H1 (cell line): ENCODE results near the gene RNASE13. TPM values are rescaled to one million over a fixed set of nuclear protein-coding genes. Genes with fewer than 3 reads are reported as not detected.

Experiments used
- CTCF ChIA-PET: fragments of 300-600 bp; sonication (Branson Sonifier 250); formaldehyde crosslinking; loops from one replicate; lab custom pipeline; 2021; ENCODE audit not compliant: partially characterized antibody; lab: Charles Lee
- POLR2A ChIA-PET: fragments of 300-600 bp; sonication (Branson Sonifier 250); formaldehyde crosslinking; loops from one replicate; lab custom pipeline; 2021; ENCODE audit warnings: inconsistent platforms; ENCODE audit not compliant: partially characterized antibody; lab: Charles Lee
- DNase-seq, 2 experiments: peaks; one replicate each; pipeline versions ENCODE4 v3.0.0 to v3.0.0-alpha.2; 2010 to 2022; ENCODE audit warnings: low spot score in 2 of 2, low read depth in 1 of 2, mixed read lengths in 1 of 2
- FAIRE-seq: peaks from 2 replicates; lab custom pipeline; 2011; peaks lifted over from hg19 to GRCh38; lab: Jason Lieb, UNC
- H2AFZ ChIP-seq: 2 replicates; pipeline ENCODE4 v1.8.1; 2012; ENCODE audit warnings: low read length, inconsistent platforms
- H2AK5ac ChIP-seq: 2 replicates; pipeline ENCODE4 v1.6.1; 2013; ENCODE audit warnings: low read depth, low read length
- H2BK120ac ChIP-seq: replicated peaks from 2 replicates; pipeline ENCODE3; 2013; ENCODE audit warnings: low read depth, low read length, inconsistent platforms
- H2BK12ac ChIP-seq: 2 replicates; pipeline ENCODE4 v1.6.1; 2013; ENCODE audit warnings: low read depth, low read length
- H2BK15ac ChIP-seq: 2 replicates; pipeline ENCODE4 v1.6.1; 2013; ENCODE audit warnings: low read length
- H2BK20ac ChIP-seq: 2 replicates; pipeline ENCODE4 v1.6.1; 2013; ENCODE audit warnings: low read length
- H2BK5ac ChIP-seq: 2 replicates; pipeline ENCODE4 v1.6.1; 2013; ENCODE audit warnings: low read depth, low read length
- H3K14ac ChIP-seq: 2 replicates; pipeline ENCODE4 v1.6.1; 2013; ENCODE audit warnings: inconsistent platforms; ENCODE audit not compliant: insufficient read length
- H3K18ac ChIP-seq: 2 replicates; pipeline ENCODE4 v1.6.1; 2013; ENCODE audit warnings: low read length; ENCODE audit errors: extremely low read depth
- H3K23ac ChIP-seq: 2 replicates; pipeline ENCODE4 v1.6.1; 2013; ENCODE audit warnings: inconsistent platforms; ENCODE audit not compliant: insufficient read length
- H3K23me2 ChIP-seq: 2 replicates; pipeline ENCODE4 v1.6.1; 2013; ENCODE audit warnings: low read depth, low read length
- H3K27ac ChIP-seq: 2 replicates; pipeline ENCODE4 v1.6.1; 2011; ENCODE audit warnings: low read depth, low read length, inconsistent platforms
- H3K27me3 ChIP-seq, 4 experiments: replicated peaks in 1 of 4; 1 replicate in 1 of 4; 2 replicates in 3 of 4; pipeline versions ENCODE4 v1.6.1 to v1.8.1; 2011 to 2013; ENCODE audit warnings: low read length in 3 of 4, mild to moderate bottlenecking in 3 of 4, inconsistent platforms in 2 of 4, mixed read lengths in 2 of 4, moderate library complexity in 1 of 4; ENCODE audit not compliant: control insufficient read depth in 3 of 4, insufficient read depth in 3 of 4; ENCODE audit errors: extremely low read depth in 1 of 4
- H3K36me3 ChIP-seq, 4 experiments: 2 replicates each; pipeline versions ENCODE4 v1.6.1 to v1.8.1; 2011 to 2013; ENCODE audit warnings: mild to moderate bottlenecking in 4 of 4, low read length in 3 of 4, moderate library complexity in 2 of 4, control low read depth in 1 of 4, inconsistent platforms in 1 of 4; ENCODE audit not compliant: insufficient read depth in 4 of 4, control insufficient read depth in 2 of 4
- H3K4ac ChIP-seq: replicated peaks from 2 replicates; pipeline ENCODE3; 2013; ENCODE audit warnings: low read length, low read depth, mixed read lengths, inconsistent platforms; ENCODE audit not compliant: insufficient read length
- H3K4me1 ChIP-seq, 4 experiments: replicated peaks in 1 of 4; 1 replicate in 1 of 4; 2 replicates in 3 of 4; pipeline versions ENCODE4 v1.6.1 to v1.8.1; 2011 to 2013; ENCODE audit warnings: low read length in 3 of 4, inconsistent platforms in 2 of 4, mixed read lengths in 1 of 4; ENCODE audit not compliant: insufficient read depth in 4 of 4, control insufficient read depth in 3 of 4
- H3K4me2 ChIP-seq, 2 experiments: 2 replicates each; pipeline versions ENCODE4 v1.6.1 to v1.8.1; 2011 to 2013; ENCODE audit warnings: low read depth in 2 of 2, low read length in 2 of 2, control low read depth in 1 of 2, inconsistent platforms in 1 of 2, mild to moderate bottlenecking in 1 of 2; ENCODE audit not compliant: insufficient read depth in 1 of 2
- H3K4me3 ChIP-seq, 4 experiments: fragments of 200-600, 300-600 bp in 1 of 4; sonication (generic), shearing (Covaris generic), sonication (Bioruptor Twin) in 1 of 4; 2 replicates each; pipeline versions ENCODE4 v1.5.1 to v1.8.1; 2011 to 2016; ENCODE audit warnings: low read length in 4 of 4, low read depth in 3 of 4, control low read depth in 2 of 4, inconsistent platforms in 2 of 4, mild to moderate bottlenecking in 2 of 4, mixed read lengths in 1 of 4, moderate library complexity in 1 of 4; ENCODE audit not compliant: insufficient read depth in 2 of 4; ENCODE audit errors: extremely low read depth in 1 of 4
- H3K56ac ChIP-seq: replicated peaks from 2 replicates; pipeline ENCODE3; 2013; ENCODE audit warnings: low read depth, mild to moderate bottlenecking, mixed read lengths, low read length, inconsistent platforms; ENCODE audit not compliant: insufficient read length
- H3K79me1 ChIP-seq: 2 replicates; pipeline ENCODE4 v1.6.1; 2013; ENCODE audit warnings: low read depth, low read length, control low read depth
- H3K79me2 ChIP-seq, 2 experiments: 2 replicates each; pipeline versions ENCODE4 v1.6.1 to v1.8.1; 2012 to 2013; ENCODE audit warnings: low read length in 2 of 2, mild to moderate bottlenecking in 2 of 2, inconsistent platforms in 1 of 2; ENCODE audit not compliant: insufficient read depth in 2 of 2, control insufficient read depth in 1 of 2
- H3K9ac ChIP-seq, 4 experiments: replicated peaks in 1 of 4; 1 replicate in 1 of 4; 2 replicates in 3 of 4; pipeline versions ENCODE4 v1.6.1 to v1.8.1; 2011 to 2013; ENCODE audit warnings: low read depth in 3 of 4, low read length in 3 of 4, control low read depth in 2 of 4, mild to moderate bottlenecking in 2 of 4, moderate library complexity in 2 of 4, inconsistent platforms in 1 of 4; ENCODE audit errors: extremely low read depth in 1 of 4
- H3K9me3 ChIP-seq, 2 experiments: 2 replicates each; pipeline versions ENCODE4 v1.6.1 to v1.8.1; 2012 to 2013; ENCODE audit warnings: mild to moderate bottlenecking in 2 of 2, moderate library complexity in 2 of 2, control low read depth in 1 of 2, inconsistent platforms in 1 of 2, low read depth in 1 of 2, low read length in 1 of 2, mixed read lengths in 1 of 2; ENCODE audit not compliant: insufficient read depth in 2 of 2
- H4K20me1 ChIP-seq, 2 experiments: replicated peaks in 1 of 2; 2 replicates each; pipeline versions ENCODE3 to v1.8.1; 2011 to 2013; ENCODE audit warnings: inconsistent platforms in 2 of 2, low read length in 2 of 2, mild to moderate bottlenecking in 1 of 2; ENCODE audit not compliant: insufficient read depth in 2 of 2, control insufficient read depth in 1 of 2
- H4K5ac ChIP-seq: 2 replicates; pipeline ENCODE4 v1.6.1; 2013; ENCODE audit warnings: low read length, low read depth, mixed read lengths, inconsistent platforms; ENCODE audit not compliant: insufficient read length
- H4K8ac ChIP-seq: 2 replicates; pipeline ENCODE4 v1.8.0; 2013; ENCODE audit warnings: mild to moderate bottlenecking, moderate library complexity, low read length, inconsistent platforms; ENCODE audit not compliant: insufficient read depth; ENCODE audit errors: extremely low read depth
- H4K91ac ChIP-seq: replicated peaks from 2 replicates; pipeline ENCODE3; 2013; ENCODE audit warnings: low read length, mixed read lengths, inconsistent platforms; ENCODE audit not compliant: insufficient read length
- CBX8 ChIP-seq: fragments of 300-800, 300-1000 bp; sonication (generic); IDR thresholded peaks from 2 replicates; pipeline ENCODE4 v1.7.1; 2016; ENCODE audit warnings: low read depth, low read length, borderline replicate concordance
- HDAC6 ChIP-seq: IDR thresholded peaks from one replicate; pipeline ENCODE4 v1.7.1; 2012; ENCODE audit warnings: low read depth, mild to moderate bottlenecking, inconsistent platforms, low read length, moderate library complexity
- KDM1A ChIP-seq: fragments of 200-600, 300-600 bp; sonication (generic); IDR thresholded peaks from 2 replicates; pipeline ENCODE4 v1.7.1; 2016; ENCODE audit warnings: mild to moderate bottlenecking, low read length, borderline replicate concordance
- RAD21 ChIP-seq, 2 experiments: IDR thresholded peaks in 1 of 2; conservative IDR thresholded peaks in 1 of 2; 2 replicates each; pipeline ENCODE4 v1.6.1; 2011; ENCODE audit warnings: low read depth in 2 of 2, low read length in 2 of 2, improper control_type of control experiment in 1 of 2, inconsistent platforms in 1 of 2, mild to moderate bottlenecking in 1 of 2, moderate library complexity in 1 of 2
- SP2 ChIP-seq: IDR thresholded peaks from 2 replicates; pipeline ENCODE4 v1.6.1; 2012; ENCODE audit warnings: mild to moderate bottlenecking, low read length, inconsistent platforms
- TAF7 ChIP-seq: optimal IDR thresholded peaks from 2 replicates; pipeline ENCODE3; 2011; ENCODE audit warnings: low read depth, mild to moderate bottlenecking, inconsistent platforms, low read length, moderate library complexity, borderline replicate concordance
- WGBS, 2 experiments: shearing (Covaris generic) in 1 of 2; methylation state at CpG; one replicate each; pipeline versions ENCODE4 v1.1.6 to v1.1.7; 2013 to 2015; ENCODE audit warnings: low lambda C conversion rate in 2 of 2, mixed read lengths in 2 of 2, inconsistent platforms in 1 of 2, low coverage in 1 of 2, missing lambda C conversion rate in 1 of 2; ENCODE audit not compliant: insufficient replicate concordance in 2 of 2, insufficient coverage in 1 of 2, insufficient read length in 1 of 2; ENCODE audit errors: extremely low coverage in 1 of 2, missing lambda C conversion rate in 1 of 2; 5-methylcytosine and 5-hydroxymethylcytosine counted together
- polyA plus RNA-seq, 7 experiments: library from polyadenylated mRNA; depleted of rRNA in 3 of 7; stranded (reverse) in 5 of 7; unstranded in 2 of 7; fragments of >200 nt in 5 of 7; fragments of 200-250 nt in 2 of 7; gene quantifications; 1 replicate in 5 of 7; 2 replicates in 1 of 7; 4 replicates in 1 of 7; pipeline versions ENCODE4 v1.2.1 to v1.2.3, GENCODE V29; 2011 to 2013; ENCODE audit warnings: missing spikeins in 2 of 7, mixed read lengths in 2 of 7
- total RNA-seq: library from RNA; stranded (reverse); fragmentation: NEBNext Ultra II Directional; extraction: Animal tissue kit (Norgen Biotek cat#: 25700); gene quantifications from 2 replicates; pipeline ENCODE4 v1.2.1, GENCODE V29; 2021

The RNASE13 gene
- total and polyA plus RNA-seq, 2 of the 8 experiments (the other 6 are each of a cell fraction or from before 2014, with no cell fraction given): not detected

DNA sequence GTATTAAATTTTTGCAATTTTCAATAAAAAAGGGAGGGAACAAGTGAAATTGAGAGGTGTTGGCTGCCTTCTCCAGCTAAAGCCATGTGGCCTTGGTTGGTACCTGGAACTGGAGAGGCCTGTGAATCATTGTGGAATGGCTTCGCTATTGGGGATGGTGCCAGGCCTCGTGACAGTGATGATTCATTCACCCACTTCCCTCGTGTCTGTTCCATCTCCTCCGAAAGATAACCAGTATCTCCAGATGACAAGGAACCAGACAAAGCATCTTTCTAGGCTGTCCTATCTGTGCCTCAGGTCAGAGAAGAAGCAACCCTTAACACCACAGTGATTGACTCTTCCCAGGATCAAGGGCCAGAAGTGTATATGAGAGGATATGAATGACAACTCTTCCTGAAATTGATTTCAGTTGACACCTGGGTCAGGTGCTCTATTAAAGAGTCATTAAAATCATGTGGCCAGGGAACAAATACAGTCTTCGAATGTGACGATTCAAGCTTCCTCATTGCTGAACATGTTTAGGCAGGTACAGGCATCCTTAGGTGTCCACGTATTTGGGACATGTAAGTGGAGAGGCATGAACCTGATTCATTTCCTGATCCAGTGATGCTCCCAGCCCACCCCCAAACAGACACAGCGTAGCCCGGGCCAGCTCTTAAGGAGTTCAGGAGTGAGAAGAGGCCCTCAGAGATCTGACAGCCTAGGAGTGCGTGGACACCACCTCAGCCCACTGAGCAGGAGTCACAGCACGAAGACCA lies 7.2 kb upstream of the RNASE13 start, which contains the start of gene RNASE7:
Gene RNASE7, plus strand, starts transcription at position 687 of the 758 bp plus-strand sequence. CDS start 631 bp downstream, outside the sequence.
- TF ChIP-seq SP2: no peak
- no peak for TF ChIP-seq KDM1A
- TF ChIP-seq RAD21 (IDR thresholded peaks at IDR 0.05 in 1 of 2, conservative IDR thresholded peaks at IDR 0.05 in 1 of 2; ENCODE audit: low read depth in 2 of 2, low read length in 2 of 2): no peak
- TF ChIP-seq CBX8: no peak
- no peak for TF ChIP-seq TAF7
- no peak for TF ChIP-seq HDAC6
- DNase-seq: no peak
- Histone ChIP-seq H3K79me1 (no peaks in the 10 kb centered on the region), H3K4me2 (no peak within 1 kb of the TSS), H3K27ac (no peak within 1 kb of the TSS), H3K36me3 (no peaks in the 10 kb centered on the region), H2BK20ac (no peak within 1 kb of the TSS), H2AK5ac (no peak within 1 kb of the TSS; the same call in 1 of the 2 replicates), H4K20me1 (no peaks in the 10 kb centered on the region), H4K8ac (no peak within 1 kb of the TSS), H2BK12ac (peak within 1 kb of the TSS; percentile 40), H2BK5ac (no peak within 1 kb of the TSS), H3K4me3 (no peak within 1 kb of the TSS), H2AFZ (no peak within 1 kb of the TSS), H4K5ac (no peak within 1 kb of the TSS), H4K91ac (no peak within 1 kb of the TSS), H2BK120ac (no peak within 1 kb of the TSS), H3K18ac (no peak within 1 kb of the TSS), H3K9ac (no peak within 1 kb of the TSS), H3K14ac (no peak within 1 kb of the TSS), H3K9me3 (no peaks in the 10 kb centered on the region), H3K23ac (no peak within 1 kb of the TSS), H3K79me2 (no peaks in the 10 kb centered on the region), H2BK15ac (no peak within 1 kb of the TSS), H3K23me2 (peaks cover 2% of the 10 kb centered on the region; the same call in 1 of the 2 replicates), H3K4me1 (peaks cover 8 to 11% (median 10%) of the 10 kb centered on the region in 4 experiments; a peak in 6 of 7 replicates), H3K4ac (no peak within 1 kb of the TSS), H3K56ac (no peak within 1 kb of the TSS), H3K27me3 (peaks cover 0 to 3% (median 0%) of the 10 kb centered on the region in 4 experiments; a peak in 1 of 7 replicates)
- 80% methylated on average over 11 of the region's 11 CpGs; no CpG with 5 or more reads in 1 of the 2 experiments for WGBS, 2 experiments
- CTCF ChIA-PET: interaction anchor here (0.6 to 7.2 kb wide), 6 partner anchors 25 to 1901 kb away, joined by 3 to 371 read pairs (median 3); partner anchors contain the start of gene NDRG2
- POLR2A ChIA-PET: interaction anchor here (4.4 kb wide), 1 partner anchor 26 kb away, joined by 36 read pairs; no protein-coding TSS in a partner anchor
- FAIRE-seq: no peak
